BJ (cell line): ENCODE results near the gene OR52K2. TPM values are rescaled to one million over a fixed set of nuclear protein-coding genes. Genes with fewer than 3 reads are reported as not detected.

ENCODE experiments used
- CTCF ChIA-PET: fragments of 350-600 bp; formaldehyde crosslinking; extraction: SDS; loops from one replicate; lab custom pipeline; 2021; ENCODE audit warnings: antibody characterized with exemption, inconsistent platforms; lab: Yijun Ruan, JAX
- POLR2A ChIA-PET: fragments of 300-600 bp; sonication (Branson Sonifier 250); formaldehyde crosslinking; extraction: SDS; loops from one replicate; lab custom pipeline; 2021; ENCODE audit warnings: antibody characterized with exemption; lab: Charles Lee
- DNase-seq: peaks from one replicate; pipeline ENCODE4 v3.0.0-alpha.2; 2011; ENCODE audit warnings: low read depth
- H3K27me3 ChIP-seq: 2 replicates; pipeline ENCODE4 v1.6.0; 2011; ENCODE audit warnings: low read length; ENCODE audit not compliant: control insufficient read depth, insufficient read depth
- H3K36me3 ChIP-seq: 2 replicates; pipeline ENCODE4 v1.5.1; 2011; ENCODE audit warnings: low read length; ENCODE audit not compliant: control insufficient read depth, insufficient read depth
- H3K4me3 ChIP-seq: 2 replicates; pipeline ENCODE4 v1.5.1; 2011; ENCODE audit warnings: low read depth, mild to moderate bottlenecking, control low read depth, low read length
- CTCF ChIP-seq: IDR thresholded peaks from 2 replicates; pipeline ENCODE4 v1.5.1; 2011; ENCODE audit warnings: low read depth, mild to moderate bottlenecking, control low read depth, inconsistent platforms, low read length, moderate library complexity; ENCODE audit not compliant: insufficient read depth
- polyA plus RNA-seq: library from polyadenylated mRNA; depleted of rRNA; stranded (reverse); fragments of >200 nt; gene quantifications from 2 replicates; pipeline ENCODE4 v1.2.3, GENCODE V29; 2011

Gene OR52K2
- polyA plus RNA-seq, 1 experiment, result not detected

- DNase-seq, result no peak
- no peak overlapping the region for H3K4me3 ChIP-seq
- POLR2A ChIA-PET, result no interaction called here
- CTCF ChIA-PET, result interaction anchor here (0.7 kb wide), 1 partner anchor 16 kb away, joined by 3 read pairs; no protein-coding TSS in a partner anchor
- no peaks in the 10 kb centered on the region for H3K27me3 ChIP-seq
- TF ChIP-seq CTCF, result no peak
- no peaks in the 10 kb centered on the region for H3K36me3 ChIP-seq
Observed at GRCh38 chr11:4433856-4434255, 15.2 kb upstream of the OR52K2 start.

DNA sequence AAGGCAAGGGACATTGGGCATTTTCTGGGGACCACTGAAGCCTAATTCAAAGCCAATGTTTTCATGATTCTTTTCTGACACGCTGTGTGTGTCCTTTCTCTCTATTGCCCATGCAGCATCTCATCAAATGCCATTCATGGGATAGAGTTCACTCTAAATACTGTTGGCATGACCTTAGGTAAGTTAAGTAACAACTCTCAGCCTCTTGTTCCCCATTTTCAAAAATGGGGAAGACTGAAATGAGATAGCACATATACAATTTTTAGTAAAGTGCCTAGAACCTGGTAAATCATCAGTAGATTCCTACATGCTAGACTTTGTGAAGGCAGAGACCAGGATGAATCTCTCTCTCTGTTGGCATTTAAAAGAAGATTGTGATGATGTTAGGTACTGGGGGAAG is 12.7 kb upstream of the OR52K2 start:
- H3K27me3 ChIP-seq, result no peaks in the 10 kb centered on the region
- no peaks in the 10 kb centered on the region for H3K36me3 ChIP-seq
- no peak for DNase-seq
- no peak for TF ChIP-seq CTCF
- CTCF ChIA-PET, result interaction anchor here (1.0 kb wide), 1 partner anchor 8 kb away, joined by 3 read pairs; no protein-coding TSS in a partner anchor
- no peak overlapping the region for H3K4me3 ChIP-seq
- POLR2A ChIA-PET, result no interaction called here

GRCh38 chr11:4441515-4441914 is 7.6 kb upstream of the OR52K2 start:
- CTCF ChIA-PET, result no interaction called here
- no peak for TF ChIP-seq CTCF
- POLR2A ChIA-PET, result no interaction called here
- DNase-seq, result no peak
- no peaks in the 10 kb centered on the region for H3K27me3 ChIP-seq
- no peaks in the 10 kb centered on the region for H3K36me3 ChIP-seq
- no peak overlapping the region for H3K4me3 ChIP-seq

DNA sequence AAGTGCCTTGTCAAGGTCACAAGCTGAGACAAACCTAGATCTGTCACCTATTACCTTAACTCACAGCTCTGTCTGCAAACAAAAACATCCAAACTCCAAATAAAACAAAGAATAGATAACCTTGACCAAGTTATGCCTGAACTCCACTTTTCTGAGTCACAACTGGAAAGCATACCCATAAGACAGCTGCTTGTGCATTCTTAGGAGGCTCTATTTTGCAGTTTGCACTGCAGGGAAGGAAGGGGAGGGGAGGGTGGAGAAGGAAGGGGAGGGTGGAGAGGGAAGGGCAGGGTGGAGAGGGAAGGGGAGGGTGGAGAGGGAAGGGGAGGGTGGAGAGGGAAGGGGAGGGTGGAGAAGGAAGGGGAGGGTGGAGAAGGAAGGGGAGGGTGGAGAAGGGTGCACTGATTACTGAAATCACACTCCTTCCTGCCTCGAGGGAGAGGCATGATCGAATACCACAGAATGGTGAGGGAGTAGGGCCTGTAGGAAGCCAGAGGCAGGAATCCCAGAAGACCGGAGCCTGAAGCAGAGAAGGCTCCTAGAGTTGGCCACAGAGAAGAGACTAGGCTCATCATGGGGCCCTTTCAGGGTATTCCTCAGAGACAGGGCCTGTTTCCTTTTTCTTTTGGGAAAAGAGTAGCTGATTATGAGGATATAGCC is 5.7 kb upstream of the OR52K2 start:
- no peaks in the 10 kb centered on the region for H3K36me3 ChIP-seq
- no peaks in the 10 kb centered on the region for H3K27me3 ChIP-seq
- no peak for DNase-seq
- ChIA-PET POLR2A (no interaction called here), CTCF (no interaction called here)
- H3K4me3 ChIP-seq, result no peak overlapping the region
- TF ChIP-seq CTCF, result no peak

DNA sequence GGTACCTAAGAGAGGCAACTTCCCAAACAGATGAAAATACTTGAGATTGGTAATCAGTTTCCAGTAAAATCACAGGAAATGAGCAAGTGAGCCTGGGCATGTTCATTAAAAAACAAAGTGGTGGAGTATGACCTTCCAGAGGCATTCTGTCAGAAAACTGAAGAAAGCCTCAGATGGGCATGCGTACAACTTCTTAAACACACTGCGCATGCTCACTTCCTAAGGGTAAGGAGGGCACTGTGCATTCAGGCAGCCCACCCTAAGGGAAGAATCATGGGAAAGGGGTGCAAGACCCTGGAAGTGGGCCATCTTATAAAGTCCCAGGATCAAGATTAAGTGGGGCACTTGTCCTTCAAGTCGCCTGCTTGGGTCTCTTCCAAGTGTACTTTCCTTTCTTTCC is 4.0 kb downstream of the OR52K2 start:
- Histone ChIP-seq H3K36me3 (no peaks in the 10 kb centered on the region), H3K4me3 (no peak overlapping the region), H3K27me3 (no peaks in the 10 kb centered on the region)
- CTCF ChIA-PET, result no interaction called here
- no peak for DNase-seq
- POLR2A ChIA-PET, result no interaction called here
- TF ChIP-seq CTCF, result no peak
